Measurements from ENCODE around the gene TSLP. TPM values are rescaled to one million over a fixed set of nuclear protein-coding genes. Genes with fewer than 3 reads are reported as not detected.

Gene TSLP
- total and polyA plus RNA-seq, 2 experiments from 2014 or later: 0.07 to 0.27 TPM

GRCh38 chr5:111099058-111099778, 27.7 kb downstream of the TSLP start:
- no peak for DNase-seq (ENCODE audit: low spot score)
- Histone ChIP-seq H3K36me3 (replicated peaks; ENCODE audit: insufficient read depth, low read depth) (peaks cover 3% of the 10 kb centered on the region), H3K9me3 (ENCODE audit: low read depth) (no peaks in the 10 kb centered on the region)

GRCh38 chr5:111106320-111106948, 34.9 kb downstream of the TSLP start:
- DNase-seq (ENCODE audit: low spot score): no peak
- Histone ChIP-seq H3K79me2 (no peaks in the 10 kb centered on the region), H4K20me1 (ENCODE audit: insufficient read depth, poor library complexity, severe bottlenecking) (no peaks in the 10 kb centered on the region), H3K27ac (no peak overlapping the region), H3K4me1 (ENCODE audit: insufficient read depth) (no peaks in the 10 kb centered on the region), H3K9me3 (ENCODE audit: low read depth) (no peaks in the 10 kb centered on the region), H2AFZ (no peak overlapping the region), H3K9me2 (replicated peaks; ENCODE audit: insufficient read depth) (no peaks in the 10 kb centered on the region), H3K36me3 (replicated peaks; ENCODE audit: insufficient read depth, low read depth) (peaks cover 7% of the 10 kb centered on the region), H3K27me3 (no peaks in the 10 kb centered on the region), H3K4me2 (no peak overlapping the region), H3K4me3 (no peak overlapping the region)
- 95% methylated on average over 2 of the region's 2 CpGs for WGBS (ENCODE audit: low lambda C conversion rate, missing lambda C conversion rate)
- TF ChIP-seq EZH2 (IDR thresholded peaks at IDR 0.05; ENCODE audit: borderline replicate concordance) (no peak), CTCF (IDR thresholded peaks at IDR 0.05; ENCODE audit: poor library complexity) (no peak), EZH2phosphoT487 (IDR thresholded peaks at IDR 0.05; ENCODE audit: low read depth, severe bottlenecking, unreplicated experiment) (no peak)

More at GRCh38 chr5:111099058-111099778, 27.7 kb downstream of the TSLP start:
- H3K79me2 ChIP-seq: peaks cover 20% of the 10 kb centered on the region
- H2AFZ ChIP-seq: no peak overlapping the region
- H3K27ac ChIP-seq: no peak overlapping the region
- no peaks in the 10 kb centered on the region for H3K27me3 ChIP-seq
- no peak overlapping the region for H3K4me2 ChIP-seq
- 82% methylated on average over 1 of the region's 1 CpG for WGBS (ENCODE audit: low lambda C conversion rate, missing lambda C conversion rate)
- no peaks in the 10 kb centered on the region for H4K20me1 ChIP-seq (ENCODE audit: insufficient read depth, poor library complexity, severe bottlenecking)
- no peak overlapping the region for H3K4me3 ChIP-seq
- H3K9me2 ChIP-seq (replicated peaks; ENCODE audit: insufficient read depth): no peaks in the 10 kb centered on the region
- TF ChIP-seq EZH2 (IDR thresholded peaks at IDR 0.05; ENCODE audit: borderline replicate concordance): no peak
- TF ChIP-seq EZH2phosphoT487 (IDR thresholded peaks at IDR 0.05; ENCODE audit: low read depth, severe bottlenecking, unreplicated experiment): no peak
- peaks cover 2% of the 10 kb centered on the region for H3K4me1 ChIP-seq (ENCODE audit: insufficient read depth)

GRCh38 chr5:111107371-111107770, 35.9 kb downstream of the TSLP start:
- Histone ChIP-seq H3K36me3 (replicated peaks; ENCODE audit: insufficient read depth, low read depth) (peaks cover 7% of the 10 kb centered on the region), H3K27ac (no peak overlapping the region), H3K4me1 (ENCODE audit: insufficient read depth) (no peaks in the 10 kb centered on the region), H2AFZ (no peak overlapping the region), H3K4me3 (no peak overlapping the region), H3K9me2 (replicated peaks; ENCODE audit: insufficient read depth) (no peaks in the 10 kb centered on the region), H3K4me2 (no peak overlapping the region), H4K20me1 (ENCODE audit: insufficient read depth, poor library complexity, severe bottlenecking) (no peaks in the 10 kb centered on the region), H3K79me2 (no peaks in the 10 kb centered on the region), H3K27me3 (no peaks in the 10 kb centered on the region), H3K9me3 (ENCODE audit: low read depth) (no peaks in the 10 kb centered on the region)
- no peak for DNase-seq (ENCODE audit: low spot score)
- WGBS (ENCODE audit: low lambda C conversion rate, missing lambda C conversion rate): 98% methylated on average over 2 of the region's 2 CpGs
- TF ChIP-seq EZH2phosphoT487 (IDR thresholded peaks at IDR 0.05; ENCODE audit: low read depth, severe bottlenecking, unreplicated experiment) (no peak), EZH2 (IDR thresholded peaks at IDR 0.05; ENCODE audit: borderline replicate concordance) (no peak), CTCF (IDR thresholded peaks at IDR 0.05; ENCODE audit: poor library complexity) (no peak)

- no peak overlapping the region for H3K27ac ChIP-seq
- no peak for TF ChIP-seq CTCF (IDR thresholded peaks at IDR 0.05; ENCODE audit: poor library complexity)
- TF ChIP-seq EZH2phosphoT487 (IDR thresholded peaks at IDR 0.05; ENCODE audit: low read depth, severe bottlenecking, unreplicated experiment): no peak
- TF ChIP-seq EZH2 (IDR thresholded peaks at IDR 0.05; ENCODE audit: borderline replicate concordance): no peak
- H3K27me3 ChIP-seq: no peaks in the 10 kb centered on the region
- no peaks in the 10 kb centered on the region for H3K79me2 ChIP-seq
- DNase-seq (ENCODE audit: low spot score): no peak
- H3K4me1 ChIP-seq (ENCODE audit: insufficient read depth): no peaks in the 10 kb centered on the region
- H3K9me3 ChIP-seq (ENCODE audit: low read depth): no peaks in the 10 kb centered on the region
- no peaks in the 10 kb centered on the region for H4K20me1 ChIP-seq (ENCODE audit: insufficient read depth, poor library complexity, severe bottlenecking)
- H3K4me2 ChIP-seq: no peak overlapping the region
- peaks cover 3% of the 10 kb centered on the region for H3K36me3 ChIP-seq (replicated peaks; ENCODE audit: insufficient read depth, low read depth)
- WGBS (ENCODE audit: low lambda C conversion rate, missing lambda C conversion rate): 97% methylated on average over 3 of the region's 3 CpGs
- H3K9me2 ChIP-seq (replicated peaks; ENCODE audit: insufficient read depth): no peaks in the 10 kb centered on the region
- no peak overlapping the region for H3K4me3 ChIP-seq
- no peak overlapping the region for H2AFZ ChIP-seq
These were observed 40.4 kb downstream of the TSLP start for GRCh38 chr5:111111956-111112355.

All from hepatocyte (in vitro differentiated cells).